SU-DHL-6 (cell line): ENCODE data around the gene RNF4.
"Not testable (repeated sequence)": the region's sequence is repeated elsewhere in the genome, so short reads cannot be mapped to it uniquely, and the experiment has no call there.

Source experiments
- H2AFZ ChIP-seq: fragments of 200-600 bp; sonication (generic); 2 replicates; pipeline ENCODE4 v1.6.1; 2014; ENCODE audit warnings: low read depth, mild to moderate bottlenecking, moderate library complexity, mixed read lengths, antibody characterized with exemption, low read length; ENCODE audit not compliant: severe bottlenecking
- H3F3A ChIP-seq: fragments of 200-600 bp; shearing (Covaris generic); 2 replicates; pipeline ENCODE4 v1.6.0; 2016; ENCODE audit warnings: antibody characterized with exemption, mild to moderate bottlenecking; ENCODE audit not compliant: insufficient read depth
- H3K27ac ChIP-seq: fragments of 200-600 bp; sonication (generic); 2 replicates; pipeline ENCODE4 v1.5.1; 2016; ENCODE audit warnings: low read depth, mild to moderate bottlenecking, low read length, moderate library complexity, mixed read lengths
- H3K27me3 ChIP-seq: fragments of 200-600 bp; sonication (generic), shearing (Covaris generic); 2 replicates; pipeline ENCODE4 v1.6.0; 2014; ENCODE audit warnings: mild to moderate bottlenecking, low read length
- H3K36me3 ChIP-seq: fragments of 200-600 bp; sonication (generic); 2 replicates; pipeline ENCODE4 v1.6.1; 2014; ENCODE audit warnings: mild to moderate bottlenecking, low read length, mixed read lengths
- H3K4me2 ChIP-seq: fragments of 300-600, 200-600 bp; shearing (Covaris generic), sonication (generic); 2 replicates; pipeline ENCODE4 v1.6.0; 2014; ENCODE audit warnings: low read length, low read depth, mild to moderate bottlenecking; ENCODE audit not compliant: poor library complexity, severe bottlenecking
- H3K4me3 ChIP-seq: fragments of 200-600 bp; sonication (generic); 2 replicates; pipeline ENCODE4 v1.5.1; 2014; ENCODE audit warnings: antibody characterized with exemption, low read length, mild to moderate bottlenecking, mixed read lengths; ENCODE audit not compliant: insufficient read depth, poor library complexity, severe bottlenecking
- H3K79me2 ChIP-seq: fragments of 200-600 bp; sonication (generic); 2 replicates; pipeline ENCODE4 v1.6.1; 2014; ENCODE audit warnings: mild to moderate bottlenecking, low read length, moderate library complexity; ENCODE audit not compliant: insufficient read depth
- H3K9ac ChIP-seq: fragments of 200-600 bp; sonication (generic); 2 replicates; pipeline ENCODE4 v1.7.0; 2014; ENCODE audit warnings: mild to moderate bottlenecking, low read length
- H3K9me2 ChIP-seq: fragments of 200-600 bp; sonication (generic); replicated peaks from 2 replicates; pipeline ENCODE4 v1.6.1; 2014; ENCODE audit warnings: low read length; ENCODE audit not compliant: insufficient read depth
- H3K9me3 ChIP-seq: fragments of 200-600 bp; sonication (generic); 2 replicates; pipeline ENCODE4 v1.6.1; 2014; ENCODE audit warnings: low read length, mixed read lengths; ENCODE audit not compliant: insufficient read depth
- H4K20me1 ChIP-seq: fragments of 200-600 bp; sonication (generic); 2 replicates; pipeline ENCODE4 v1.6.1; 2014; ENCODE audit warnings: low read depth, mild to moderate bottlenecking, antibody characterized with exemption, low read length, moderate library complexity, mixed read lengths
- CTCF ChIP-seq: fragments of 200-600 bp; sonication (generic); IDR thresholded peaks from one replicate; pipeline ENCODE4 v1.5.1; 2017; ENCODE audit warnings: antibody characterized with exemption, mild to moderate bottlenecking, low read length, moderate library complexity; ENCODE audit not compliant: insufficient read depth, poor library complexity, severe bottlenecking
- EZH2phosphoT487 ChIP-seq: fragments of 200-600 bp; sonication (generic), shearing (Covaris generic); conservative IDR thresholded peaks from 2 replicates; pipeline ENCODE4 v1.6.1; 2018; ENCODE audit warnings: mild to moderate bottlenecking, antibody characterized with exemption, low read length, moderate library complexity, mixed read lengths

The RNF4 gene

GRCh38 chr4:2427383-2428334 is 41.2 kb upstream of the RNF4 start:
- TF ChIP-seq CTCF: no peak
- Histone ChIP-seq H3K27me3 (no peaks in the 10 kb centered on the region), H3K27ac (no peak overlapping the region), H3K4me3 (no peak overlapping the region), H3K9me2 (no peaks in the 10 kb centered on the region), H3F3A (no peaks in the 10 kb centered on the region), H3K36me3 (no peaks in the 10 kb centered on the region), H2AFZ (no peak overlapping the region), H3K9me3 (no peaks in the 10 kb centered on the region), H3K9ac (no peak overlapping the region), H3K4me2 (no peak overlapping the region), H3K79me2 (no peaks in the 10 kb centered on the region), H4K20me1 (no peaks in the 10 kb centered on the region)

- Histone ChIP-seq H3F3A (no peaks in the 10 kb centered on the region), H3K36me3 (no peaks in the 10 kb centered on the region), H3K9me2 (no peaks in the 10 kb centered on the region), H3K9ac (no peak overlapping the region), H3K4me3 (no peak overlapping the region), H3K27me3 (no peaks in the 10 kb centered on the region), H3K9me3 (no peaks in the 10 kb centered on the region), H3K4me2 (no peak overlapping the region), H3K27ac (no peak overlapping the region), H4K20me1 (no peaks in the 10 kb centered on the region), H3K79me2 (no peaks in the 10 kb centered on the region), H2AFZ (no peak overlapping the region)
- TF ChIP-seq CTCF (no peak), EZH2phosphoT487 (no peak)
These were observed 40.3 kb upstream of the RNF4 start for GRCh38 chr4:2428496-2429213.

- H3K4me2 ChIP-seq, H3K9ac ChIP-seq, H3F3A ChIP-seq, H3K79me2 ChIP-seq, H3K27ac ChIP-seq, H3K9me2 ChIP-seq, H3K4me3 ChIP-seq, H4K20me1 ChIP-seq, H3K27me3 ChIP-seq, H3K36me3 ChIP-seq, H2AFZ ChIP-seq, H3K9me3 ChIP-seq: not testable (repeated sequence)
These were observed 38.8 kb upstream of the RNF4 start for GRCh38 chr4:2429945-2430757.
